ENCODE results near the gene PRKCE. TPM values are rescaled to one million over a fixed set of nuclear protein-coding genes. Genes with fewer than 3 reads are reported as not detected.

The PRKCE gene
- total and polyA plus RNA-seq, 2 donors (not counting 1 experiment from before 2014, with no cell fraction given), result 23.6 to 271 TPM

GRCh38 chr2:45884126-45884525, 232.7 kb downstream of the PRKCE start:
- TF ChIP-seq CTCF (IDR thresholded peaks at IDR 0.05), result no peak
- no peak for TF ChIP-seq EZH2 (IDR thresholded peaks at IDR 0.05; ENCODE audit: borderline replicate concordance, insufficient read depth, low read depth, low read length, poor library complexity, severe bottlenecking)
- Histone ChIP-seq H3K9me3 (ENCODE audit: control extremely low read depth in 1 of 3, control insufficient read depth in 2 of 3, insufficient read depth in 1 of 3, low read length in 2 of 3) (no peaks in the 10 kb centered on the region), H3K4me3 (ENCODE audit: control extremely low read depth in 1 of 5, extremely low read depth in 1 of 5, insufficient read depth in 1 of 5, low read depth in 2 of 5, low read length in 4 of 5) (no peak overlapping the region), H3K36me3 (replicated peaks in 1 of 2; ENCODE audit: control extremely low read depth in 1 of 2, control insufficient read depth in 1 of 2, extremely low read depth in 1 of 2, insufficient read depth in 2 of 2, low read length in 1 of 2) (peaks cover 1 to 13% of the 10 kb centered on the region in 2 experiments), H3K4me2 (replicated peaks; ENCODE audit: low read depth, low read length, poor library complexity, severe bottlenecking) (no peak overlapping the region), H3K9ac (ENCODE audit: low read length) (no peak overlapping the region), H3K4me1 (ENCODE audit: control insufficient read depth in 2 of 2, insufficient read depth in 2 of 2, low read length in 2 of 2) (peaks cover 45 to 52% of the 10 kb centered on the region in 2 donors), H3K27me3 (replicated peaks in 1 of 4; ENCODE audit: control extremely low read depth in 1 of 4, control insufficient read depth in 3 of 4, insufficient read depth in 4 of 4, low read length in 3 of 4) (no peaks in the 10 kb centered on the region), H3K79me2 (ENCODE audit: control insufficient read depth, insufficient read depth, low read length) (peaks cover 57% of the 10 kb centered on the region), H3K27ac (ENCODE audit: low read length in 2 of 2) (no peak overlapping the region), H4K20me1 (ENCODE audit: control insufficient read depth, insufficient read depth, low read length, poor library complexity, severe bottlenecking) (peaks cover 14% of the 10 kb centered on the region), H2AFZ (ENCODE audit: insufficient read depth, low read depth, low read length, poor library complexity, severe bottlenecking) (no peak overlapping the region)
- 83% methylated on average over 1 of the region's 2 CpGs for WGBS (ENCODE audit: insufficient coverage)
- Mint-ChIP-seq H3K4me1 (peaks cover 62% of the 10 kb centered on the region), H3K4me3 (no peak overlapping the region), H3K27me3 (no peaks in the 10 kb centered on the region), H3K27ac (no peak overlapping the region), H3K9me3 (ENCODE audit: insufficient read depth) (no peaks in the 10 kb centered on the region)
- POLR2A ChIA-PET, result no interaction called here
- ATAC-seq (ENCODE audit: low read depth), result no peak
- intact Hi-C loops (cut with micrococcal nuclease), result no loop called here
- DNase-seq, result no peak
- CTCF ChIA-PET, result interaction anchor here (1.5 kb wide), 1 partner anchor 9 kb away, joined by 4 read pairs; no protein-coding TSS in a partner anchor

- no peak overlapping the region for H3K4me3 Mint-ChIP-seq
- Histone ChIP-seq H3K9me3 (ENCODE audit: control extremely low read depth in 1 of 3, control insufficient read depth in 2 of 3, insufficient read depth in 1 of 3, low read length in 2 of 3) (no peaks in the 10 kb centered on the region), H3K36me3 (replicated peaks in 1 of 2; ENCODE audit: control extremely low read depth in 1 of 2, control insufficient read depth in 1 of 2, extremely low read depth in 1 of 2, insufficient read depth in 2 of 2, low read length in 1 of 2) (peaks cover 1 to 12% of the 10 kb centered on the region in 2 experiments), H4K20me1 (ENCODE audit: control insufficient read depth, insufficient read depth, low read length, poor library complexity, severe bottlenecking) (peaks cover 14% of the 10 kb centered on the region), H3K79me2 (ENCODE audit: control insufficient read depth, insufficient read depth, low read length) (peaks cover 50% of the 10 kb centered on the region), H3K4me2 (replicated peaks; ENCODE audit: low read depth, low read length, poor library complexity, severe bottlenecking) (no peak overlapping the region), H2AFZ (ENCODE audit: insufficient read depth, low read depth, low read length, poor library complexity, severe bottlenecking) (no peak overlapping the region), H3K4me1 (ENCODE audit: control insufficient read depth in 2 of 2, insufficient read depth in 2 of 2, low read length in 2 of 2) (peaks cover 56 to 63% of the 10 kb centered on the region in 2 donors), H3K9ac (ENCODE audit: low read length) (no peak overlapping the region), H3K27me3 (replicated peaks in 1 of 4; ENCODE audit: control extremely low read depth in 1 of 4, control insufficient read depth in 3 of 4, insufficient read depth in 4 of 4, low read length in 3 of 4) (no peaks in the 10 kb centered on the region), H3K27ac (ENCODE audit: low read length in 2 of 2) (peak overlapping the region in 1 of 2 donors; percentile 55), H3K4me3 (ENCODE audit: control extremely low read depth in 1 of 5, extremely low read depth in 1 of 5, insufficient read depth in 1 of 5, low read depth in 2 of 5, low read length in 4 of 5) (no peak overlapping the region)
- ATAC-seq (ENCODE audit: low read depth) (no peak), DNase-seq (no peak)
- POLR2A ChIA-PET, result no interaction called here
- intact Hi-C loops (cut with micrococcal nuclease), result loop anchor here (5.0 kb wide), 1 partner anchor 233 kb away; the partner anchor contains the start of gene PRKCE
- CTCF ChIA-PET, result interaction anchor here (1.5 kb wide), 1 partner anchor 10 kb away, joined by 4 read pairs; no protein-coding TSS in a partner anchor
- no peak overlapping the region for H3K27ac Mint-ChIP-seq
- TF ChIP-seq EZH2 (IDR thresholded peaks at IDR 0.05; ENCODE audit: borderline replicate concordance, insufficient read depth, low read depth, low read length, poor library complexity, severe bottlenecking) (no peak), CTCF (IDR thresholded peaks at IDR 0.05) (no peak)
- no peaks in the 10 kb centered on the region for H3K9me3 Mint-ChIP-seq (ENCODE audit: insufficient read depth)
- WGBS (ENCODE audit: insufficient coverage), result 17% methylated on average over 1 of the region's 2 CpGs
- H3K4me1 Mint-ChIP-seq, result peaks cover 67% of the 10 kb centered on the region
- no peaks in the 10 kb centered on the region for H3K27me3 Mint-ChIP-seq
Measured at GRCh38 chr2:45885171-45885621, 233.7 kb downstream of the PRKCE start.
